WTC11 (cell line): Measurements from ENCODE around the gene RGS7. TPM values are rescaled to one million over a fixed set of nuclear protein-coding genes. Genes with fewer than 3 reads are reported as not detected.
A peak's percentile ranks its signal among the peaks of the same experiment; 100 is the strongest.

ENCODE experiments used
- ATAC-seq: fragments of 200-7000 bp; cut with Tn5 transposase; 2 replicates; pipeline ENCODE4 v1.10.0; 2021; ENCODE audit warnings: mild to moderate bottlenecking, moderate library complexity
- CTCF ChIA-PET: fragments of 300-600 bp; sonication (Branson Sonifier 250); formaldehyde crosslinking; loops from one replicate; lab custom pipeline; 2021; ENCODE audit warnings: antibody characterized with exemption; lab: Charles Lee
- POLR2A ChIA-PET: fragments of 350-600 bp; sonication (Branson Sonifier 250); formaldehyde crosslinking; loops from one replicate; lab custom pipeline; 2021; ENCODE audit warnings: antibody characterized with exemption; lab: Charles Lee
- DNase-seq: peaks from one replicate; pipeline ENCODE4 v3.0.0; 2021; ENCODE audit warnings: low spot score
- H3K27ac Mint-ChIP-seq: 2 replicates; pipeline ENCODE4 v1.8.0; 2021; ENCODE audit warnings: mixed read lengths
- H3K27me3 Mint-ChIP-seq: 2 replicates; pipeline ENCODE4 v1.8.0; 2021; ENCODE audit warnings: low read depth, mild to moderate bottlenecking, moderate library complexity, mixed read lengths
- H3K36me3 Mint-ChIP-seq: 2 replicates; pipeline ENCODE4 v1.8.0; 2021; ENCODE audit warnings: mixed read lengths
- H3K4me1 Mint-ChIP-seq: 2 replicates; pipeline ENCODE4 v1.8.0; 2022; ENCODE audit warnings: mixed read lengths
- H3K4me3 Mint-ChIP-seq: 2 replicates; pipeline ENCODE4 v1.8.0; 2021; ENCODE audit warnings: mild to moderate bottlenecking, moderate library complexity, mixed read lengths
- H3K9me3 Mint-ChIP-seq: 2 replicates; pipeline ENCODE4 v1.8.0; 2021; ENCODE audit warnings: mixed read lengths
- AFF4 ChIP-seq: sonication (generic); formaldehyde crosslinking; IDR thresholded peaks from 2 replicates; pipeline ENCODE4 v1.8.1; 2023; ENCODE audit warnings: mild to moderate bottlenecking, missing genetic modification reagents, borderline replicate concordance
- AR ChIP-seq: fragments of 250-450 bp; sonication (Bioruptor Pico); IDR thresholded peaks from 2 replicates; pipeline ENCODE4 v1.9.0; 2021; ENCODE audit warnings: mild to moderate bottlenecking
- CREM ChIP-seq: sonication (generic); formaldehyde crosslinking; IDR thresholded peaks from 2 replicates; pipeline ENCODE4 v1.8.1; 2022; ENCODE audit warnings: mild to moderate bottlenecking, missing genetic modification reagents, moderate library complexity
- E2F1 ChIP-seq: sonication (generic); formaldehyde crosslinking; IDR thresholded peaks from 2 replicates; pipeline ENCODE4 v1.8.0; 2022; ENCODE audit warnings: mild to moderate bottlenecking, missing genetic modification reagents
- ELF4 ChIP-seq: sonication (generic); formaldehyde crosslinking; IDR thresholded peaks from 2 replicates; pipeline ENCODE4 v1.8.1; 2022; ENCODE audit warnings: low read depth, mild to moderate bottlenecking, moderate library complexity, missing genetic modification reagents
- ETV6 ChIP-seq: sonication (generic); formaldehyde crosslinking; IDR thresholded peaks from 2 replicates; pipeline ENCODE4 v1.8.1; 2022; ENCODE audit warnings: mild to moderate bottlenecking, missing genetic modification reagents
- FOXP4 ChIP-seq: sonication (generic); formaldehyde crosslinking; IDR thresholded peaks from 2 replicates; pipeline ENCODE4 v1.8.0; 2022; ENCODE audit warnings: mild to moderate bottlenecking, missing genetic modification reagents
- KAT7 ChIP-seq: sonication (generic); formaldehyde crosslinking; IDR thresholded peaks from 2 replicates; pipeline ENCODE4 v1.8.1; 2023; ENCODE audit warnings: missing genetic modification reagents, mild to moderate bottlenecking, borderline replicate concordance
- NFE2L1 ChIP-seq: sonication (generic); formaldehyde crosslinking; IDR thresholded peaks from 2 replicates; pipeline ENCODE4 v1.8.1; 2023; ENCODE audit warnings: missing genetic modification reagents
- SMAD3 ChIP-seq: sonication (generic); formaldehyde crosslinking; IDR thresholded peaks from 2 replicates; pipeline ENCODE4 v1.8.0; 2022; ENCODE audit warnings: missing genetic modification reagents, mild to moderate bottlenecking, borderline replicate concordance
- ZBTB21 ChIP-seq: sonication (generic); formaldehyde crosslinking; IDR thresholded peaks from 2 replicates; pipeline ENCODE4 v1.8.1; 2023; ENCODE audit warnings: mild to moderate bottlenecking, missing genetic modification reagents, borderline replicate concordance
- ZNF423 ChIP-seq: fragments of 250-450 bp; sonication (Bioruptor Pico); IDR thresholded peaks from 2 replicates; pipeline ENCODE4 v2.1.2; 2022; ENCODE audit warnings: mild to moderate bottlenecking, moderate library complexity
- ZNF425 ChIP-seq: fragments of 250-450 bp; sonication (Bioruptor Pico); conservative IDR thresholded peaks from 2 replicates; pipeline ENCODE4 v1.9.0; 2021; ENCODE audit warnings: mild to moderate bottlenecking
- total RNA-seq: library from RNA; stranded (reverse); gene quantifications from 3 replicates; pipeline ENCODE4 v1.2.3, GENCODE V29; 2021
- TF ChIP-seq, protein P1 (sequence below): sonication (generic); formaldehyde crosslinking; IDR thresholded peaks from 2 replicates; pipeline ENCODE4 v1.8.1; 2022; ENCODE audit warnings: missing genetic modification reagents, borderline replicate concordance
- TF ChIP-seq, protein P2 (sequence below): sonication (generic); formaldehyde crosslinking; IDR thresholded peaks from 2 replicates; pipeline ENCODE4 v1.8.1; 2022; ENCODE audit warnings: mild to moderate bottlenecking, missing genetic modification reagents, moderate library complexity, borderline replicate concordance

The RGS7 gene
- total RNA-seq, 1 experiment from 2014 or later = 1.2 TPM

- TF ChIP-seq ZNF425 (CRISPR knock-in tag) = no peak
- TF ChIP-seq KAT7 (CRISPR knock-in tag) = no peak
- TF ChIP-seq, protein P1, sequence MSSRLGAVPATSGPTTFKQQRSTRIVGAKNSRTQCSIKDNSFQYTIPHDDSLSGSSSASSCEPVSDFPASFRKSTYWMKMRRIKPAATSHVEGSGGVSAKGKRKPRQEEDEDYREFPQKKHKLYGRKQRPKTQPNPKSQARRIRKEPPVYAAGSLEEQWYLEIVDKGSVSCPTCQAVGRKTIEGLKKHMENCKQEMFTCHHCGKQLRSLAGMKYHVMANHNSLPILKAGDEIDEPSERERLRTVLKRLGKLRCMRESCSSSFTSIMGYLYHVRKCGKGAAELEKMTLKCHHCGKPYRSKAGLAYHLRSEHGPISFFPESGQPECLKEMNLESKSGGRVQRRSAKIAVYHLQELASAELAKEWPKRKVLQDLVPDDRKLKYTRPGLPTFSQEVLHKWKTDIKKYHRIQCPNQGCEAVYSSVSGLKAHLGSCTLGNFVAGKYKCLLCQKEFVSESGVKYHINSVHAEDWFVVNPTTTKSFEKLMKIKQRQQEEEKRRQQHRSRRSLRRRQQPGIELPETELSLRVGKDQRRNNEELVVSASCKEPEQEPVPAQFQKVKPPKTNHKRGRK (CRISPR knock-in tag) = no peak
- no peak for TF ChIP-seq ZBTB21 (CRISPR knock-in tag)
- TF ChIP-seq CREM (CRISPR knock-in tag) = no peak
- TF ChIP-seq E2F1 = no peak
- TF ChIP-seq ELF4 (CRISPR knock-in tag) = no peak
- no peak for TF ChIP-seq AR (CRISPR knock-in tag)
- no peak for TF ChIP-seq AFF4 (CRISPR knock-in tag)
- TF ChIP-seq ZNF423 = no peak
Measured at GRCh38 chr1:241325456-241325855, 31.5 kb downstream of the RGS7 start (continued).

DNA sequence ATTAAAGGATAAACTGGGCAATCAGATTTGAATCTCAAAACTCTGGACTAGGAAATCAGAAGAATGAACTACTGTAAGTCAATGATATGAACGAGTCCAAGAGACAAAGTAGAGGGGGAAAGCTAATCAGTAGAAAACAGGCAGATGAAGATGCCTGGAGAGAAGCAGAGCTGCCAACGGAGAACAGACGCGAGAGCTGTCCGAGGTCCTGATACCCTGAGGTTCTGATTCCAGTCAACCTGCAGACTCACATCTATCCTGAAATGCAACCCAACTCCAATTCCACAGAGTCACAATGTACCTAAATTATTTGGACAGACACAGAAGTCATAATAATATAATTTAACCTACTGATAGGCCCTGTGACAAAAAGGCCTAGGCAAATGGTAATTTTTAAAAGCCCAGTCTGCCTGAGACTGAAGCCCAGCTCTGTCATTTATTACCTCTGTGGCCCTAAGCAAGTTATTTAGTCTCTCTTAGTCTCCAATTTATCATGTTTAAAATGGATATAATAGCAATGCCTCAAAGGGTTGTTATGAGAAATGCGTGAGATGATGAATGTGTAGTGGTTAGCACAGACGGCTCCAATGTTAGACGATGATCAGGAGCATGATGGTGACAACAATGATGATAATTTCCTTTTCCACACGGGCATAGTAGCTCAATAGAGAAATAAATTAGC lies 33.4 kb downstream of the RGS7 start:
- Mint-ChIP-seq H3K4me1 (no peaks in the 10 kb centered on the region), H3K36me3 (no peaks in the 10 kb centered on the region), H3K27ac (no peak overlapping the region), H3K27me3 (no peaks in the 10 kb centered on the region; the same call in 1 of the 2 replicates), H3K9me3 (no peaks in the 10 kb centered on the region), H3K4me3 (no peak overlapping the region)
- 0 out of 2 replicates have a peak, but pooled peaks have one; percentile 56 for TF ChIP-seq SMAD3 (CRISPR knock-in tag)
- TF ChIP-seq ETV6 = peak; percentile 53; the same call in 1 of the 2 replicates
- TF ChIP-seq, protein P2, sequence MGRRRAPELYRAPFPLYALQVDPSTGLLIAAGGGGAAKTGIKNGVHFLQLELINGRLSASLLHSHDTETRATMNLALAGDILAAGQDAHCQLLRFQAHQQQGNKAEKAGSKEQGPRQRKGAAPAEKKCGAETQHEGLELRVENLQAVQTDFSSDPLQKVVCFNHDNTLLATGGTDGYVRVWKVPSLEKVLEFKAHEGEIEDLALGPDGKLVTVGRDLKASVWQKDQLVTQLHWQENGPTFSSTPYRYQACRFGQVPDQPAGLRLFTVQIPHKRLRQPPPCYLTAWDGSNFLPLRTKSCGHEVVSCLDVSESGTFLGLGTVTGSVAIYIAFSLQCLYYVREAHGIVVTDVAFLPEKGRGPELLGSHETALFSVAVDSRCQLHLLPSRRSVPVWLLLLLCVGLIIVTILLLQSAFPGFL = 0 out of 2 replicates have a peak, but pooled peaks have one; percentile 44
- TF ChIP-seq FOXP4 (CRISPR knock-in tag) = peak; percentile 64; the same call in 1 of the 2 replicates
- TF ChIP-seq NFE2L1 (CRISPR knock-in tag) = 0 out of 2 replicates have a peak, but pooled peaks have one; percentile 32
- TF ChIP-seq ZNF425 (CRISPR knock-in tag) = no peak
- DNase-seq (peak; percentile 78), ATAC-seq (peak; percentile 75)
- POLR2A ChIA-PET = interaction anchor here (0.7 kb wide), 1 partner anchor 9 kb away, joined by 3 read pairs; no protein-coding TSS in a partner anchor
- CTCF ChIA-PET = interaction anchor here (0.6 kb wide), 1 partner anchor 141 kb away, joined by 4 read pairs; no protein-coding TSS in a partner anchor
